Effector memory CD8-positive, alpha-beta T cell (primary cell): Measurements from ENCODE around the gene APOBEC3B.

Experiments
- ATAC-seq: fragments of 150-1000 bp; cut with Tn5 transposase; replicated peaks from 2 replicates; pipeline ENCODE4 v1.10.0; 2021; ENCODE audit warnings: mild to moderate bottlenecking, moderate library complexity
- DNase-seq, 3 experiments: peaks; one replicate each; pipeline ENCODE4 v3.0.0; 2021
- H3K27ac Mint-ChIP-seq, 2 donors: one replicate each; pipeline ENCODE4 v1.8.0; 2022; ENCODE audit warnings: mild to moderate bottlenecking in 2 of 2, mixed read lengths in 2 of 2, moderate library complexity in 2 of 2
- H3K27me3 Mint-ChIP-seq, 2 donors: one replicate each; pipeline ENCODE4 v1.8.0; 2022; ENCODE audit warnings: mixed read lengths in 2 of 2
- H3K36me3 Mint-ChIP-seq: one replicate; pipeline ENCODE4 v1.8.0; 2022; ENCODE audit warnings: mild to moderate bottlenecking, moderate library complexity, mixed read lengths; ENCODE audit not compliant: insufficient read depth
- H3K4me1 Mint-ChIP-seq, 2 donors: one replicate each; pipeline ENCODE4 v1.8.0; 2022; ENCODE audit warnings: low read depth in 2 of 2, mixed read lengths in 2 of 2
- H3K4me3 Mint-ChIP-seq, 2 donors: one replicate each; pipeline ENCODE4 v1.8.0; 2022; ENCODE audit warnings: mild to moderate bottlenecking in 2 of 2, mixed read lengths in 2 of 2, moderate library complexity in 2 of 2
- H3K9me3 Mint-ChIP-seq, 2 donors: one replicate each; pipeline ENCODE4 v1.8.0; 2022; ENCODE audit warnings: mixed read lengths in 2 of 2
- total RNA-seq, 9 experiments: gene quantifications; one replicate each; lab custom pipeline; 2026; lab: John Stamatoyannopoulos, UW

APOBEC3B gene
- 0 to 1.4 (median 0.53) reads per million in 9 experiments for total RNA-seq

GRCh38 chr22:38981992-38982927 lies at the start of gene APOBEC3B:
Gene APOBEC3B, plus strand, starts transcription at chr22:38982347. Its CDS starts 107 bp downstream, at chr22:38982454.
- H3K27me3 Mint-ChIP-seq = no peaks in the 10 kb centered on the region
- no peaks in the 10 kb centered on the region for H3K9me3 Mint-ChIP-seq
- ATAC-seq (peak; percentile 68), DNase-seq (peak; percentile 59 to 65 (median 62))
- peaks cover 10% of the 10 kb centered on the region for H3K36me3 Mint-ChIP-seq
- H3K27ac Mint-ChIP-seq = peak within 1 kb of the TSS; percentile 89 to 92
- H3K4me3 Mint-ChIP-seq = peak within 1 kb of the TSS; percentile 88 to 90
- H3K4me1 Mint-ChIP-seq = peaks cover 16 to 27% of the 10 kb centered on the region in 2 donors

- Mint-ChIP-seq H3K9me3 (no peaks in the 10 kb centered on the region), H3K4me1 (no peaks in the 10 kb centered on the region), H3K27me3 (peaks cover 45 to 64% of the 10 kb centered on the region in 2 donors), H3K4me3 (no peak overlapping the region), H3K36me3 (no peaks in the 10 kb centered on the region), H3K27ac (no peak overlapping the region)
- ATAC-seq = no peak
- DNase-seq = no peak
Measured at GRCh38 chr22:38935023-38935422, 47.1 kb upstream of the APOBEC3B start.

- no peak for ATAC-seq
Measured at GRCh38 chr22:38935616-38936015, 46.5 kb upstream of the APOBEC3B start.

GRCh38 chr22:38936562-38936961 lies 45.6 kb upstream of the APOBEC3B start:
- peaks cover 4 to 6% of the 10 kb centered on the region in 2 donors for H3K4me1 Mint-ChIP-seq
- H3K4me3 Mint-ChIP-seq = no peak overlapping the region
- H3K27me3 Mint-ChIP-seq = peaks cover 47 to 70% of the 10 kb centered on the region in 2 donors
- H3K9me3 Mint-ChIP-seq = no peaks in the 10 kb centered on the region
- ATAC-seq = no peak
- no peaks in the 10 kb centered on the region for H3K36me3 Mint-ChIP-seq
- no peak overlapping the region for H3K27ac Mint-ChIP-seq
- no peak for DNase-seq

More at GRCh38 chr22:38935616-38936015, 46.5 kb upstream of the APOBEC3B start:
- Mint-ChIP-seq H3K4me1 (no peaks in the 10 kb centered on the region), H3K27me3 (peaks cover 42 to 66% of the 10 kb centered on the region in 2 donors), H3K36me3 (no peaks in the 10 kb centered on the region), H3K27ac (no peak overlapping the region), H3K9me3 (no peaks in the 10 kb centered on the region), H3K4me3 (no peak overlapping the region)
- no peak for DNase-seq

GRCh38 chr22:38937036-38937435 lies 45.1 kb upstream of the APOBEC3B start:
- ATAC-seq (no peak), DNase-seq (no peak)
- Mint-ChIP-seq H3K9me3 (no peaks in the 10 kb centered on the region), H3K4me3 (no peak overlapping the region), H3K27ac (no peak overlapping the region), H3K36me3 (no peaks in the 10 kb centered on the region), H3K27me3 (peaks cover 50 to 74% of the 10 kb centered on the region in 2 donors), H3K4me1 (peaks cover 9 to 11% of the 10 kb centered on the region in 2 donors)

GRCh38 chr22:38937541-38937940 lies 44.6 kb upstream of the APOBEC3B start:
- Mint-ChIP-seq H3K9me3 (no peaks in the 10 kb centered on the region), H3K4me1 (peaks cover 12% of the 10 kb centered on the region in 2 donors), H3K4me3 (no peak overlapping the region), H3K36me3 (no peaks in the 10 kb centered on the region), H3K27me3 (peaks cover 54 to 79% of the 10 kb centered on the region in 2 donors), H3K27ac (no peak overlapping the region)
- DNase-seq (no peak), ATAC-seq (no peak)

- H3K27me3 Mint-ChIP-seq = peaks cover 59 to 86% of the 10 kb centered on the region in 2 donors
- H3K4me1 Mint-ChIP-seq = peaks cover 12 to 15% of the 10 kb centered on the region in 2 donors
- no peak overlapping the region for H3K4me3 Mint-ChIP-seq
- no peaks in the 10 kb centered on the region for H3K9me3 Mint-ChIP-seq
- DNase-seq = no peak
- no peak for ATAC-seq
- no peaks in the 10 kb centered on the region for H3K36me3 Mint-ChIP-seq
- no peak overlapping the region for H3K27ac Mint-ChIP-seq
Measured at GRCh38 chr22:38938221-38938620, 43.9 kb upstream of the APOBEC3B start.

- no peak overlapping the region for H3K4me3 Mint-ChIP-seq
- H3K9me3 Mint-ChIP-seq = no peaks in the 10 kb centered on the region
- H3K36me3 Mint-ChIP-seq = no peaks in the 10 kb centered on the region
- peaks cover 12 to 18% of the 10 kb centered on the region in 2 donors for H3K4me1 Mint-ChIP-seq
- no peak overlapping the region for H3K27ac Mint-ChIP-seq
- ATAC-seq = no peak
- H3K27me3 Mint-ChIP-seq = peaks cover 59 to 89% of the 10 kb centered on the region in 2 donors
- DNase-seq = no peak
Measured at GRCh38 chr22:38938925-38939324, 43.2 kb upstream of the APOBEC3B start.

- Mint-ChIP-seq H3K27ac (no peak overlapping the region), H3K4me1 (peaks cover 12 to 18% of the 10 kb centered on the region in 2 donors), H3K9me3 (no peaks in the 10 kb centered on the region), H3K27me3 (peaks cover 60 to 88% of the 10 kb centered on the region in 2 donors), H3K36me3 (no peaks in the 10 kb centered on the region), H3K4me3 (peak overlapping the region; percentile 70 to 77)
- no peak for ATAC-seq
- DNase-seq = no peak
Measured at GRCh38 chr22:38940811-38941384, 41.2 kb upstream of the APOBEC3B start.

- Mint-ChIP-seq H3K36me3 (no peaks in the 10 kb centered on the region), H3K9me3 (no peaks in the 10 kb centered on the region), H3K27me3 (peaks cover 66 to 85% of the 10 kb centered on the region in 2 donors), H3K4me3 (peak overlapping the region; percentile 70 to 77), H3K4me1 (peaks cover 12 to 18% of the 10 kb centered on the region in 2 donors), H3K27ac (peak overlapping the region; percentile 7 to 52)
- ATAC-seq (peak; percentile 66), DNase-seq (no peak)
Measured at GRCh38 chr22:38941488-38941987, 40.6 kb upstream of the APOBEC3B start.

- Mint-ChIP-seq H3K27me3 (peaks cover 70 to 86% of the 10 kb centered on the region in 2 donors), H3K36me3 (no peaks in the 10 kb centered on the region), H3K4me3 (peak overlapping the region; percentile 70 to 77), H3K27ac (no peak overlapping the region), H3K4me1 (peaks cover 12 to 18% of the 10 kb centered on the region in 2 donors), H3K9me3 (no peaks in the 10 kb centered on the region)
- ATAC-seq (no peak), DNase-seq (no peak)
Measured at GRCh38 chr22:38942702-38943101, 39.4 kb upstream of the APOBEC3B start.

- no peak for DNase-seq
- Mint-ChIP-seq H3K9me3 (no peaks in the 10 kb centered on the region), H3K36me3 (no peaks in the 10 kb centered on the region), H3K27me3 (peaks cover 70 to 86% of the 10 kb centered on the region in 2 donors), H3K27ac (peak overlapping the region in 1 of 2 donors; percentile 2), H3K4me1 (peaks cover 12 to 18% of the 10 kb centered on the region in 2 donors), H3K4me3 (no peak overlapping the region)
- no peak for ATAC-seq
Measured at GRCh38 chr22:38943201-38943600, 38.9 kb upstream of the APOBEC3B start.

GRCh38 chr22:38943882-38944281 lies 38.3 kb upstream of the APOBEC3B start:
- H3K4me1 Mint-ChIP-seq = peaks cover 12 to 18% of the 10 kb centered on the region in 2 donors

More at GRCh38 chr22:38943882-38944281, 38.3 kb upstream of the APOBEC3B start:
- ATAC-seq (no peak), DNase-seq (no peak)
- Mint-ChIP-seq H3K9me3 (no peaks in the 10 kb centered on the region), H3K27ac (no peak overlapping the region), H3K27me3 (peaks cover 65 to 85% of the 10 kb centered on the region in 2 donors), H3K4me3 (no peak overlapping the region), H3K36me3 (no peaks in the 10 kb centered on the region)
